Measurements from ENCODE around the gene SSTR4.

Gene SSTR4

DNA sequence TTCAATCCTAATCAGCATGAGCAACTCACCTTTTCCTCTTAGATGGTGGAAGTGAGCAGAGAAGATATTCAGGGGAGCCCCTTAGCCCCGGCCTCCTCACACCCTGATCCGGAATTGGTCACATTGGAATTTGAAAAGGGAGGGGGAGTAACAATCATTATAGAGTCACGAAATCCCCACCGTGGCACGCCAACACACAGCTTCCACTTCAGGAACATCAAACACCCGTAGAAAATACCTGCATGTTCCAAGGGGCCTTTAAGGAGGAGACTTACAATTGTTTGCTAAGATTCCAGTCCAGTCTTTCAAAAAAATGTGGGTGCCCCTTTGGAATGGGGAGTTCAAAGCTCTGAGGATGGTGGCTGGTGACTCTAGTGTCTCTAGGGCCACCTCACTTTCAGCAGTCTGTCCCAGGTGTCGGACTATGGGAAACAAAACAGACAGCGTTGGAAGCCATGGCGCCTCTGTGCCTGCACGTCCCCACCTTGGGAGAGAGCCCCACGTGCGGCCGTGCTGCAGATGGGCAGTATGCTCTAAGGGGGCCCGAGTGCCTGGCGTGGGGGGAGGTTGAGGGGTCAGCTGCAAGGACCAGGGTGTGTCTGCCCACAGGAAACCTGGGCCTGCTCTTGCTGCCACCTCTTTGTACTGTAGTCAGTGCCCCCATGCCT, 48.6 kb downstream of the SSTR4 start:
- no peak for DNase-seq (ENCODE audit: low read depth)
- H3K4me3 ChIP-seq (ENCODE audit: low read depth, low read length): no peak overlapping the region

- H3K4me3 ChIP-seq (ENCODE audit: low read depth, low read length): no peak overlapping the region
- no peak for DNase-seq (ENCODE audit: low read depth)
Measured at GRCh38 chr20:23084282-23084844, 49.3 kb downstream of the SSTR4 start.

DNA sequence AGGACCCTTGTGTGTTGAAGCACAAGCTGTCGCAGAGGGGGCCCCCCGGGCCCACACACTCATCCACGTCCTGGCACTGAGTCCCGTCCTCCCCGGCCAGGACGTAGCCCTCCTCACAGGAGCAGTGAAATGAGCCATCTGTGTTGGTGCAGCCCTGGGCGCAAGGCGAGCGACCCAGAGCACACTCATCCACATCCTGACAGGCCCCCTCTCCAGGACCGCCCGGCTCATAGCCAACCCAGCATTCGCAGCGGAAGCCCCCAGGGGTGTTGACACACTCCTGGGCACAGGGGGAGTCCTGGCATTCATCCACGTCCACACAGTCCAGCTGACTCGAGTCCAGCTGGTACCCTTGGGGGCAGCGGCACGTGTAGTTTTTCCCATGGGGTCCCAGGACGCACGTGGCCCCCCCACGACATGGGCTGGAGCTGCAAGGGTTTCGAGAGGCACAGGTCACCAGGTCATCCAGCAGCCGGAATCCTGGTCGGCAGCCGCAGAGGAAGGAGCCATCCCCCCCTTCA, 49.8 kb downstream of the SSTR4 start:
- no peak overlapping the region for H3K4me3 ChIP-seq (ENCODE audit: low read depth, low read length)

GRCh38 chr20:23085436-23086055, 50.4 kb downstream of the SSTR4 start:
- DNase-seq (ENCODE audit: low read depth): no peak
- H3K4me3 ChIP-seq (ENCODE audit: low read depth, low read length): no peak overlapping the region

More for the DNA sequence above, 49.8 kb downstream of the SSTR4 start:
- no peak for DNase-seq (ENCODE audit: low read depth)

GRCh38 chr20:23086056-23086566, 51.0 kb downstream of the SSTR4 start, which contains the start of gene CD93:
Gene CD93 (minus strand): TSS chr20:23086324. CDS start chr20:23086192, 132 bp downstream.
- DNase-seq (ENCODE audit: low read depth): no peak
- no peak within 1 kb of the TSS for H3K4me3 ChIP-seq (ENCODE audit: low read depth, low read length)

- no peak for DNase-seq (ENCODE audit: low read depth)
- H3K4me3 ChIP-seq (ENCODE audit: low read depth, low read length): no peak overlapping the region
Measured at GRCh38 chr20:23086931-23087411, 51.9 kb downstream of the SSTR4 start.

- DNase-seq (ENCODE audit: low read depth): no peak
- H3K4me3 ChIP-seq (ENCODE audit: low read depth, low read length): no peak overlapping the region
Measured at GRCh38 chr20:23087587-23088251, 52.6 kb downstream of the SSTR4 start.

Data from skeletal muscle cell (primary cell).